HCEC 1CT (cell line): ENCODE measurements around the gene ATXN1.

ENCODE experiments used
- DNase-seq: peaks from one replicate; pipeline ENCODE4 v3.0.0-alpha.2; 2017

The ATXN1 gene

GRCh38 chr6:16321826-16322225, 439.4 kb downstream of the ATXN1 start:
- DNase-seq: no peak

GRCh38 chr6:16321341-16321710, 439.9 kb downstream of the ATXN1 start:
- no peak for DNase-seq

- DNase-seq: peak; percentile 55
Observed at GRCh38 chr6:16320533-16321340, 440.5 kb downstream of the ATXN1 start.

- peak; percentile 93 for DNase-seq
Observed at GRCh38 chr6:16319813-16320532, 441.3 kb downstream of the ATXN1 start.

- DNase-seq: no peak
Observed at GRCh38 chr6:16318953-16319720, 442.1 kb downstream of the ATXN1 start.

GRCh38 chr6:16318538-16318937, 442.7 kb downstream of the ATXN1 start:
- peak; percentile 80 for DNase-seq

GRCh38 chr6:16316741-16317251, 444.5 kb downstream of the ATXN1 start:
- DNase-seq: peak; percentile 87

- no peak for DNase-seq
Observed at GRCh38 chr6:16314296-16314695, 447.0 kb downstream of the ATXN1 start.

GRCh38 chr6:16313732-16314131, 447.5 kb downstream of the ATXN1 start:
- no peak for DNase-seq

GRCh38 chr6:16311763-16312162, 449.5 kb downstream of the ATXN1 start:
- DNase-seq: no peak

- DNase-seq: no peak
Observed at GRCh38 chr6:16306334-16306733, 454.9 kb downstream of the ATXN1 start.

- DNase-seq: no peak
Observed at GRCh38 chr6:16305788-16306187, 455.5 kb downstream of the ATXN1 start.

- no peak for DNase-seq
Observed at GRCh38 chr6:16305246-16305725, 456.0 kb downstream of the ATXN1 start.

GRCh38 chr6:16302721-16303552, 458.3 kb downstream of the ATXN1 start:
- no peak for DNase-seq

- DNase-seq: no peak
Observed at GRCh38 chr6:16301511-16301910, 459.7 kb downstream of the ATXN1 start.

- DNase-seq: no peak
Observed at GRCh38 chr6:16299861-16300260, 461.4 kb downstream of the ATXN1 start.

GRCh38 chr6:16296061-16296670, 465.1 kb downstream of the ATXN1 start:
- no peak for DNase-seq

- no peak for DNase-seq
Observed at GRCh38 chr6:16295471-16295870, 465.8 kb downstream of the ATXN1 start.

- DNase-seq: no peak
Observed at GRCh38 chr6:16295060-16295459, 466.2 kb downstream of the ATXN1 start.

GRCh38 chr6:16294371-16294770, 466.9 kb downstream of the ATXN1 start:
- no peak for DNase-seq

- no peak for DNase-seq
Observed at GRCh38 chr6:16292942-16293341, 468.3 kb downstream of the ATXN1 start.

- no peak for DNase-seq
Observed at GRCh38 chr6:16292432-16292831, 468.8 kb downstream of the ATXN1 start.
